SW 1271 (cell line): ENCODE measurements around the gene WIZ.

Source experiments
- DNase-seq, 2 experiments: peaks; one replicate each; lab custom pipeline; 2025; lab: John Stamatoyannopoulos, UW

The WIZ gene

DNA sequence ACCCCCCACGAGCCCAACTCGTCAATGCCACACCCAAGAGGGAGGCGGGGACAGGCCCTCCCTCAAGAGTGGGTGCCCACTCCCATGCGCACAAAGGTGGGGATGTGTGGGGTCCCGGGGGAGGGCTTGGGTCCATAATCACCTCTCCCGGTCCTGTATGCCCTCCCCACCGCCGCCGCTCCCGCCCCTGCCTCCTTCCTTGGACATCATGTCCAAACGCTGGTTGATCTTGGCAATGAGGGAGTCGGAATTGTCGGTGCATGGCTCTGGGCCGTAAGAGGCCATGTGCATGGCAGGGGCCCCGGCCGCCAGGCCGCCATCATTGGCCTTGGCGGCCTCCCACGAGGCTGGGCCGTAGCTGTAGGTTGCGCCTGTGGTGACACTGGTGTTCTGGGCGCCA, 76.1 kb downstream of the WIZ start:
- DNase-seq = no peak

- DNase-seq = no peak
Measured at GRCh38 chr19:15372891-15373301, 76.9 kb downstream of the WIZ start.

GRCh38 chr19:15372470-15372869, 77.3 kb downstream of the WIZ start:
- DNase-seq = no peak

DNA sequence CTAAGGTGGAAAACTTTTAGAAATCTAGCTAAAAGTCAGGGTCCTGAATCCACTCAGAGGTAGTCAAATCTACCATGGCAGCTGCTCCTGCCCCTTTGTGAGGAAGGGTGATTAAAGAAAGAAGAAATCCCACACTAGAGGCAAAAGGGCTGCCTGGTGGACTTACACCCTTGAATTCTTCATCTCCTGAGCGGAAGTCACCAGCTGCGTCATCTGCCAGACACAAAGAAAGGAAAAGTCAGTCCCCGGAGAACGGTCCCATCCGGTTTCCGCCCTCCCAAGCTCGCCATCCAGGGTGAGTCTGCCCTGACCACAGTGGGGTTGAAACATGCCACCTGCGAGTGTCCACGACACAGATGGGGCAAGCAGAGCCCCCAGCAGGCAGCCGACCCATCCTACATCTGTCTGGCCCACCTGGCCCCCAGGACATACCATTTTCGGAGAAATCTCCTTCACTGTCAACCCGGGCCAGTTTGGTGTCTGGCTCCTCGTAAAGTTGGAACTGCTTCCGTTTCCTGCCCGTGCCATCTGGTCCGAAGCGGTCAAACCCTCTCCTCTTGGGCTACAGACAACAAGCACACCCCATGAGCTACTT, 77.9 kb downstream of the WIZ start:
- DNase-seq = no peak

GRCh38 chr19:15371119-15371518, 78.6 kb downstream of the WIZ start:
- DNase-seq = no peak
